Ishikawa (cell line): Measurements from ENCODE around the gene ONECUT3.
A peak's percentile ranks its signal among the peaks of the same experiment; 100 is the strongest.

Experiments
- CEBPB ChIP-seq: IDR thresholded peaks from 2 replicates; pipeline ENCODE4 v1.6.1; 2012
- CREB1 ChIP-seq: IDR thresholded peaks from 2 replicates; pipeline ENCODE4 v1.6.1; 2012; ENCODE audit warnings: low read depth
- EGR1 ChIP-seq: IDR thresholded peaks from 2 replicates; pipeline ENCODE4 v1.6.1; 2012
- EP300 ChIP-seq: IDR thresholded peaks from 2 replicates; pipeline ENCODE4 v1.6.1; 2012; ENCODE audit warnings: borderline replicate concordance
- FOXM1 ChIP-seq: IDR thresholded peaks from 2 replicates; pipeline ENCODE4 v1.6.1; 2012; ENCODE audit warnings: low read depth, borderline replicate concordance
- MAX ChIP-seq: IDR thresholded peaks from 2 replicates; pipeline ENCODE4 v1.6.1; 2012
- NFIC ChIP-seq: IDR thresholded peaks from 2 replicates; pipeline ENCODE4 v1.6.1; 2012
- RAD21 ChIP-seq: IDR thresholded peaks from 2 replicates; pipeline ENCODE4 v1.6.1; 2012; ENCODE audit warnings: low read depth
- TAF1 ChIP-seq: IDR thresholded peaks from 2 replicates; pipeline ENCODE4 v1.6.1; 2012; ENCODE audit warnings: low read depth, mild to moderate bottlenecking
- TCF12 ChIP-seq: IDR thresholded peaks from 2 replicates; pipeline ENCODE4 v1.6.1; 2012; ENCODE audit warnings: low read depth
- TEAD4 ChIP-seq: IDR thresholded peaks from 2 replicates; pipeline ENCODE4 v1.6.1; 2012
- YY1 ChIP-seq: IDR thresholded peaks from 2 replicates; pipeline ENCODE4 v1.6.1; 2012; ENCODE audit warnings: low read depth
- ZBTB7A ChIP-seq: IDR thresholded peaks from 2 replicates; pipeline ENCODE4 v1.6.1; 2012; ENCODE audit warnings: low read depth
- TF ChIP-seq, protein P1 (sequence below): IDR thresholded peaks from 2 replicates; pipeline ENCODE4 v1.6.1; 2012; ENCODE audit warnings: low read depth, mild to moderate bottlenecking
- TF ChIP-seq, protein P2 (sequence below): IDR thresholded peaks from 2 replicates; pipeline ENCODE4 v1.6.1; 2012

The ONECUT3 gene

DNA sequence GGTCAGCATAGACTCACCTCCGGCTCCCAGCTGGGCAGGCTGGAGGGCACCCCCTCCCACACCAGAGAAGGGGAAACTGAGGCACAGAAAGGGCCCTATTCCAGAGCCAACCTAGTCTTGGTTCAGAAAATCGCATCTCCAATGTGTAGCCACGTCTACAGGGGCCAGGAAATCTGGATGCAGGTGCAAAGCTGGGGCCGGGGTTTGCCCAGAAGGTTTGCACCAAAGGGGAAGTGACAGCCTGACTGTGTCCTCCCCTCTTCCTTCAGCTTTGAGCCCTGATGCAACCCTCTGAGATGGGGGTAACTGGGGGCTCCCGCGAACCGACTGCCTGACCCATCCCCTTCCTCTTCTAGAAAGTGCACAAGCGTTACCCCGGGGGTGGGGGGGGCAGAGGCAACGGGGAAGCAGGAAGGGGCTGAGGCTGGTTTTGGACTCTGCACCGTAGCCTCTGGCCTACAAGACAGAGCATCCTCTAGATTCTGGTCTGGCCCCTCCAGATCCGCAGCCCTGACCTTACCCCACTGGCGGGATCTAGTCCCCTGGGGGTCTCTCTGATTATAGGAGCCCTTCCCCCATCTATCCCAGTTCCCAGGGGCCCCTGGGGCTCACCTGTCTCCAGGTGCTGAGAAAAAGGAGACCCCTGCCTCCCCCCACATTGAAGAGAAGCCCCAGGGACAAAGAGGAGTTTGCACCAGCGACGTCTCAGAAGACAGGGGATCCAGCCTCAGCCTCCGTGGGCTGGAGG, 1.1 kb upstream of the ONECUT3 start:
- TF ChIP-seq CREB1 (no peak), FOXM1 (no peak), TEAD4 (no peak), RAD21 (no peak), ZBTB7A (no peak), EGR1 (no peak), CEBPB (no peak), NFIC (no peak)
- TF ChIP-seq, protein P1, sequence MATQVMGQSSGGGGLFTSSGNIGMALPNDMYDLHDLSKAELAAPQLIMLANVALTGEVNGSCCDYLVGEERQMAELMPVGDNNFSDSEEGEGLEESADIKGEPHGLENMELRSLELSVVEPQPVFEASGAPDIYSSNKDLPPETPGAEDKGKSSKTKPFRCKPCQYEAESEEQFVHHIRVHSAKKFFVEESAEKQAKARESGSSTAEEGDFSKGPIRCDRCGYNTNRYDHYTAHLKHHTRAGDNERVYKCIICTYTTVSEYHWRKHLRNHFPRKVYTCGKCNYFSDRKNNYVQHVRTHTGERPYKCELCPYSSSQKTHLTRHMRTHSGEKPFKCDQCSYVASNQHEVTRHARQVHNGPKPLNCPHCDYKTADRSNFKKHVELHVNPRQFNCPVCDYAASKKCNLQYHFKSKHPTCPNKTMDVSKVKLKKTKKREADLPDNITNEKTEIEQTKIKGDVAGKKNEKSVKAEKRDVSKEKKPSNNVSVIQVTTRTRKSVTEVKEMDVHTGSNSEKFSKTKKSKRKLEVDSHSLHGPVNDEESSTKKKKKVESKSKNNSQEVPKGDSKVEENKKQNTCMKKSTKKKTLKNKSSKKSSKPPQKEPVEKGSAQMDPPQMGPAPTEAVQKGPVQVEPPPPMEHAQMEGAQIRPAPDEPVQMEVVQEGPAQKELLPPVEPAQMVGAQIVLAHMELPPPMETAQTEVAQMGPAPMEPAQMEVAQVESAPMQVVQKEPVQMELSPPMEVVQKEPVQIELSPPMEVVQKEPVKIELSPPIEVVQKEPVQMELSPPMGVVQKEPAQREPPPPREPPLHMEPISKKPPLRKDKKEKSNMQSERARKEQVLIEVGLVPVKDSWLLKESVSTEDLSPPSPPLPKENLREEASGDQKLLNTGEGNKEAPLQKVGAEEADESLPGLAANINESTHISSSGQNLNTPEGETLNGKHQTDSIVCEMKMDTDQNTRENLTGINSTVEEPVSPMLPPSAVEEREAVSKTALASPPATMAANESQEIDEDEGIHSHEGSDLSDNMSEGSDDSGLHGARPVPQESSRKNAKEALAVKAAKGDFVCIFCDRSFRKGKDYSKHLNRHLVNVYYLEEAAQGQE: no peak

GRCh38 chr19:1754018-1754635, 821 bp downstream of the ONECUT3 start:
- TF ChIP-seq EP300 (no peak), RAD21 (no peak), YY1 (no peak), TEAD4 (no peak), EGR1 (no peak), FOXM1 (no peak), TAF1 (no peak), TCF12 (no peak)
- TF ChIP-seq, protein P2, sequence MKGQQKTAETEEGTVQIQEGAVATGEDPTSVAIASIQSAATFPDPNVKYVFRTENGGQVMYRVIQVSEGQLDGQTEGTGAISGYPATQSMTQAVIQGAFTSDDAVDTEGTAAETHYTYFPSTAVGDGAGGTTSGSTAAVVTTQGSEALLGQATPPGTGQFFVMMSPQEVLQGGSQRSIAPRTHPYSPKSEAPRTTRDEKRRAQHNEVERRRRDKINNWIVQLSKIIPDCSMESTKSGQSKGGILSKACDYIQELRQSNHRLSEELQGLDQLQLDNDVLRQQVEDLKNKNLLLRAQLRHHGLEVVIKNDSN: no peak
- TF ChIP-seq, protein P1: no peak

- TF ChIP-seq TCF12 (no peak), MAX (peak; percentile 11; the same call in 1 of the 2 replicates)
Observed at GRCh38 chr19:1754636-1755466, 1.5 kb downstream of the ONECUT3 start.

DNA sequence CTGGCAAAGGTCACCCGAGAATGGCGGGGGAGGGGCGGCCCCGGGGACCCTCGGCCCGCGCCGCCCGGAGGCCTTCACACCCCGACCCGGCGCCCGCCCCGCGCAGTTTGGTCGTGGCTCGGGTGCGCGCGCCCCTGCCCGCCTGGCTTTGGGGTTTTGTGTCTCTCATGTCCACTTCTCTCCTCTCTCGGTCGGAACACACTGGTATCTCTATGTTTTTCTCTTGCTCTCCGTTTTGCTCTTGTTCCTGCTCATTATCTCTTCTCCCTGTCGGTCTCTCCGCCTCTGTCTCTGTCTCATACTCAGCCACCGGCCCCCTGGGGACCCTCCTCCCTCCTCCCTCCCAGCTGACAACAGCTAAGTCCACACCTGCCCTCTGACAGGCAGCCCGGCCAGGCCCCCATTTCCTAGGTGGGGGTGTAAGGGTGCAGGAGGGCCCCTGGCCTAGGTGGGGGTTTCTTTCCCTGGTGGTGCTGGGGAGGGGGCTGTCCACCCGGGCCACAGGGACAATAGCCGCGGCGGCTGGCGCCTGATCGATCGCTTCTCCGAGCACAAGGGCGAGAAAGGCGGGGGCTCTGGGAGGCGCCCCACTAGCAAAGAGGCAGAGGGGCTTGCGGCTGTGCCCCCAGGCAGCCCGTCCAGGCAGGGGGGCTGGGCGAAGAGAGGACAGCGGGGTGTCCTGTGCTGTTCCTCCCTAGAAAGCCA, 2.3 kb downstream of the ONECUT3 start:
- TF ChIP-seq, protein P2: no peak

- no peak for TF ChIP-seq ZBTB7A
- no peak for TF ChIP-seq CEBPB
- no peak for TF ChIP-seq EGR1
- no peak for TF ChIP-seq TEAD4
- no peak for TF ChIP-seq MAX
- no peak for TF ChIP-seq TCF12
- TF ChIP-seq NFIC: no peak
- no peak for TF ChIP-seq TAF1
- no peak for TF ChIP-seq CREB1
- no peak for TF ChIP-seq EP300
- TF ChIP-seq RAD21: no peak
- TF ChIP-seq, protein P2: no peak
- TF ChIP-seq YY1: no peak
- no peak for TF ChIP-seq FOXM1
- TF ChIP-seq, protein P1: no peak
Observed at GRCh38 chr19:1756264-1756663, 3.0 kb downstream of the ONECUT3 start.
